ENCODE data around the gene NOTCH2.

The NOTCH2 gene

GRCh38 chr1:119940697-119941096 is 128.8 kb downstream of the NOTCH2 start:
- DNase-seq: no peak

GRCh38 chr1:119937198-119937597 is 132.3 kb downstream of the NOTCH2 start:
- DNase-seq: no peak

- no peak for DNase-seq
Measured at GRCh38 chr1:119935915-119936314, 133.5 kb downstream of the NOTCH2 start.

GRCh38 chr1:119935373-119935772 is 134.1 kb downstream of the NOTCH2 start:
- no peak for DNase-seq

- DNase-seq: no peak
Measured at GRCh38 chr1:119933397-119933796, 136.1 kb downstream of the NOTCH2 start.

- no peak for DNase-seq
Measured at GRCh38 chr1:119929643-119930315, 139.7 kb downstream of the NOTCH2 start.

GRCh38 chr1:119926553-119926952 is 142.9 kb downstream of the NOTCH2 start:
- no peak for DNase-seq

- DNase-seq: no peak
Measured at GRCh38 chr1:119924948-119925898, 144.2 kb downstream of the NOTCH2 start.

- DNase-seq: no peak
Measured at GRCh38 chr1:119920104-119920968, 149.1 kb downstream of the NOTCH2 start.

- DNase-seq: no peak
Measured at GRCh38 chr1:119919241-119919640, 150.2 kb downstream of the NOTCH2 start.

- DNase-seq: no peak
Measured at GRCh38 chr1:119918301-119918700, 151.2 kb downstream of the NOTCH2 start.

GRCh38 chr1:119917304-119918055 is 152.0 kb downstream of the NOTCH2 start:
- peak; percentile 5 for DNase-seq

- no peak for DNase-seq
Measured at GRCh38 chr1:119915517-119915916, 153.9 kb downstream of the NOTCH2 start.

- no peak for DNase-seq
Measured at GRCh38 chr1:119914071-119914470, 155.4 kb downstream of the NOTCH2 start.

GRCh38 chr1:119912963-119913362 is 156.5 kb downstream of the NOTCH2 start:
- no peak for DNase-seq

GRCh38 chr1:119911775-119912174 is 157.7 kb downstream of the NOTCH2 start:
- DNase-seq: no peak

GRCh38 chr1:119910618-119911017 is 158.8 kb downstream of the NOTCH2 start:
- DNase-seq: no peak

GRCh38 chr1:119909890-119910596 is 159.4 kb downstream of the NOTCH2 start:
- DNase-seq: no peak

GRCh38 chr1:119908661-119909060 is 160.8 kb downstream of the NOTCH2 start:
- peak; percentile 83 for DNase-seq

GRCh38 chr1:119906927-119907652 is 162.4 kb downstream of the NOTCH2 start:
- no peak for DNase-seq

- no peak for DNase-seq
Measured at GRCh38 chr1:119903443-119903835, 166.0 kb downstream of the NOTCH2 start.

Measured in NCI-H2171 treated with DMSO at 0.1 percent for 48 hours (cell line).